Measurements from ENCODE around the gene NEURL3. TPM values are rescaled to one million over a fixed set of nuclear protein-coding genes. Genes with fewer than 3 reads are reported as not detected.

Gene NEURL3
- total RNA-seq, 1 donor from 2014 or later, result not detected

DNA sequence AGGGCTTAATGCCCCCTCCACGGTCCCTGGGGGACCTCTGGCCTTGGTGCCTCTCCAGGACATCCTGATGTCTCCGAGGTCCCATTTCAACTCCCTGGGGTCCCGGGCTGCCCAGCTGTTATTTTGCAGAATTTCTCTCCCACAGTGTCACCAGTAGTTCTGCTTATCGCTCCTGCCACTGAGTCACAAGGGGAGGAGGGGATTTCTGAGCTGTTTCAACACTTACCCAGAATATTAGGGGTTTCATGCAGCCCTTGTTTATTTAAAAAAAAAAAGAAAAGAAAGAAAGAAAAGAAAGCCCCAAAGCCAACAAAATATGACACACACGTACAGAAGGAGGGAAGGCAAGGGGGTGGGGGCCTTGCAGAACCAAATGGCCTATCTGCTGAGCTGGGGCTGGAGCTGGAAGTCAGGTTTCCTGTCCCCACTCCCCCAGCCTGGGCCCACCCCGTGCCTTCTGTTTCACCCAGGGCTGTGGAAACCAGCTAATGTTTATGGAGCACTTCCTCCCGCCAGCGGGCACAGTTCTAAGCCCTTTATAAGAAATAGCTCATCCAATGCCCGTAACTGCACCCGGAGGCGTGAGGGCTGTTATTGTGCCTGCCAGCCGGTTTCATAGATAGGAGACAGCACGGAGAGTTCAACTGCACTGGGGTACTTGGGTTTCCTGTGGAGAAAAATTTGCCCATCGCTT is 23.0 kb upstream of the NEURL3 start:
- no peak for DNase-seq (ENCODE audit: low spot score)
- Mint-ChIP-seq H3K4me1 (ENCODE audit: low read depth) (peaks cover 52% of the 10 kb centered on the region), H3K36me3 (ENCODE audit: low read depth) (no peaks in the 10 kb centered on the region), H3K27ac (ENCODE audit: unreplicated experiment) (peak overlapping the region; percentile 90), H3K9me3 (ENCODE audit: low read depth) (no peaks in the 10 kb centered on the region), H3K4me3 (ENCODE audit: unreplicated experiment) (peak overlapping the region; percentile 59), H3K27me3 (ENCODE audit: low read depth) (peaks cover 14% of the 10 kb centered on the region)
- TF ChIP-seq, protein P1, sequence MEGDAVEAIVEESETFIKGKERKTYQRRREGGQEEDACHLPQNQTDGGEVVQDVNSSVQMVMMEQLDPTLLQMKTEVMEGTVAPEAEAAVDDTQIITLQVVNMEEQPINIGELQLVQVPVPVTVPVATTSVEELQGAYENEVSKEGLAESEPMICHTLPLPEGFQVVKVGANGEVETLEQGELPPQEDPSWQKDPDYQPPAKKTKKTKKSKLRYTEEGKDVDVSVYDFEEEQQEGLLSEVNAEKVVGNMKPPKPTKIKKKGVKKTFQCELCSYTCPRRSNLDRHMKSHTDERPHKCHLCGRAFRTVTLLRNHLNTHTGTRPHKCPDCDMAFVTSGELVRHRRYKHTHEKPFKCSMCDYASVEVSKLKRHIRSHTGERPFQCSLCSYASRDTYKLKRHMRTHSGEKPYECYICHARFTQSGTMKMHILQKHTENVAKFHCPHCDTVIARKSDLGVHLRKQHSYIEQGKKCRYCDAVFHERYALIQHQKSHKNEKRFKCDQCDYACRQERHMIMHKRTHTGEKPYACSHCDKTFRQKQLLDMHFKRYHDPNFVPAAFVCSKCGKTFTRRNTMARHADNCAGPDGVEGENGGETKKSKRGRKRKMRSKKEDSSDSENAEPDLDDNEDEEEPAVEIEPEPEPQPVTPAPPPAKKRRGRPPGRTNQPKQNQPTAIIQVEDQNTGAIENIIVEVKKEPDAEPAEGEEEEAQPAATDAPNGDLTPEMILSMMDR (IDR thresholded peaks at IDR 0.05), result no peak

DNA sequence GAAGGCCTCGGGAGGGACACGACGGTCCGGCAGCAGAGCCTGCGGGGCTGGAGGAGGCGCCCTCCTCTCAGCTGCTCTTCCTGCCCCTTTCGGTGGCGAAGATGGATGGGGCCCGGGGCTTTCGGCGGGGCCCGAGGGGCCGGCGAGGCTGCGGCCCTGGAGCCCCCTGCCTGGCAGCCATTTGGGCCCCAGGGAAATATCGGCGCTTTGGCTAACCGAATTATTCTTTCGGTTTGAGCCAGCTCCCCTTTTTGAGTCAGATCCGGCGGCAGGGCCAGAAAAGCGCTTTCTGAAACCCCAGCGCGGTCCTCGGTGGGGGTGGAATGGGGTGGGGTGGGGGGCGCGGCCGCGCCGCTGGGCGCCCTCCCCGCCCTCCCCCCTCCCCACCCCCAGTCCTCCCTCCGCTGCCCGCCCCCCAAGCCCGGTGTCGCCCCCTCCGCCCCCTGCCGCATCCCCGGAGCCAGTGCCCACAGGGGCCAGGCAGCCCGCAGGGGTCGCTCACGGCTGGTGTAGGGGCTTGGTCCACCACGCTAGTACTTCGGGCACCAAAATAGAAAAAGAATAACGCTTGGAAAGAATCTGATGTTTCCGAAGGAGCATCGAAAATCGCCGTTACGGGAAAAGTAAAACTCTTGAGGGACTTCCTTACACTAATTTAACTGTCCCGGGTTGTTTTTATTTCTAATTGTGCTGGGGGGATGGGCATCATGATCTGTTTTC is 22.3 kb upstream of the NEURL3 start:
- peak overlapping the region; percentile 59 for H3K4me3 Mint-ChIP-seq (ENCODE audit: unreplicated experiment)
- H3K36me3 Mint-ChIP-seq (ENCODE audit: low read depth), result no peaks in the 10 kb centered on the region
- H3K27me3 Mint-ChIP-seq (ENCODE audit: low read depth), result peaks cover 14% of the 10 kb centered on the region
- no peaks in the 10 kb centered on the region for H3K9me3 Mint-ChIP-seq (ENCODE audit: low read depth)
- DNase-seq (ENCODE audit: low spot score), result no peak
- H3K4me1 Mint-ChIP-seq (ENCODE audit: low read depth), result peaks cover 45% of the 10 kb centered on the region
- peak overlapping the region; percentile 90 for H3K27ac Mint-ChIP-seq (ENCODE audit: unreplicated experiment)
- TF ChIP-seq, protein P1 (IDR thresholded peaks at IDR 0.05), result peak; percentile 78

DNA sequence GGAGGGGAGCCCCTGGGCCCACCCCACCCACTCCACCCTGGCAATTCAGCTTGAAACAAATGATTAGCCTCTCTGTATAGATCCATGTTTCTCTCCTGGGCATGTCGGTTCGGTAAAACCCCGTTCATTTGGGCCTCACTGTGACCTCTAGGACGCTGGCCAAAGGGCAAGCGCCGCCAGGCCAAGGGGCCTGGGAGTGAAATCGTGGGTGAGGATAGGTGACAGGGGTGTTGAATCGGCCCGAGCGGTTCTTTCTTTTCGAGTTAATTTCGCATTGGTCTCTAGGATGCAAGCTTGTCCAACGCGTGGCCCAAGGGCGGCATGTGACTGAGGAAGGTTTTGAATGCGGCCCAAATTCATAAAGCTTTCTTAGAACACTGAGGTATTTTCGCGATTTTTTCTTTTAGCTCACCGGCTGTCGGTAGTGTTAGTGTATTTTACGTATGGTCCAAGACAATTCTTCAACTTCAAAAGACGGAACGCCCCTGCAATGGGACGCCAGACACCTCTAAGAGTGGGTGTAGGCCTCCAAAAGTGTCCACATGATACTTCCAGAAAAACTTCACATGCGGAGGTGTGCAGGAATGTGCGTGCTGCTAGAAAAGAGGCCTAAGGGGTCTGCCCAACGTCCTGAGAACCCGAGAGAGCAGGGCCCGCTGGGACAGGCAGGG is 21.6 kb upstream of the NEURL3 start:
- no peak overlapping the region for H3K27ac Mint-ChIP-seq (ENCODE audit: unreplicated experiment)
- H3K4me1 Mint-ChIP-seq (ENCODE audit: low read depth), result peaks cover 38% of the 10 kb centered on the region

DNA sequence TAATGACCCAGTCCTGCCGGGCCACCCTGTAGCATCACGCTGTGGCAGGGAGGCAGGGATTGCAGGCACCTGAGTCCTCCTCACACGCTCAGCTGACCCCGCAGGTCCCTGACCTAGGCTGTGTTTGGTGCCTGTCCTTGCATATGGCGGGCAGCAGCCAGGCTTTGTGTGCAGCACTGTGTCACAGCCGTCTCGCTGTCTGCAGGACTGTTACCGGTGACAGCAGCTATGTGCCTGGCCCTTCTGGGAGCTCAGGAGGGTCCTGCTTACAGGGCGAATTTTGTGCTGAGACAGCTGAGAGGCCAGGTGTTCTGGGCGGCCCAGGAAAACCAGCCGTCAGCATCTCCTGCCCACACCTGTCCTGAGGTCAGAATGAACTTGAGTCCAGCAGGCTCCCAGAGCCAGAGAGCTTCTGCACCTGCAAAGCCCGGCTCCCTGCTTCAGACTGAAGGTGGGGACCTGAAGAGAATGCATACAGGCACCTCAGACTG is 21.0 kb upstream of the NEURL3 start:
- Mint-ChIP-seq H3K36me3 (ENCODE audit: low read depth) (no peaks in the 10 kb centered on the region), H3K4me1 (ENCODE audit: low read depth) (peaks cover 32% of the 10 kb centered on the region), H3K4me3 (ENCODE audit: unreplicated experiment) (no peak overlapping the region), H3K9me3 (ENCODE audit: low read depth) (no peaks in the 10 kb centered on the region), H3K27me3 (ENCODE audit: low read depth) (peaks cover 14% of the 10 kb centered on the region), H3K27ac (ENCODE audit: unreplicated experiment) (no peak overlapping the region)
- TF ChIP-seq, protein P1 (IDR thresholded peaks at IDR 0.05), result no peak
- no peak for DNase-seq (ENCODE audit: low spot score)

More for the DNA sequence above, 21.6 kb upstream of the NEURL3 start:
- TF ChIP-seq, protein P1 (IDR thresholded peaks at IDR 0.05), result no peak
- DNase-seq (ENCODE audit: low spot score), result no peak
- no peaks in the 10 kb centered on the region for H3K9me3 Mint-ChIP-seq (ENCODE audit: low read depth)
- H3K4me3 Mint-ChIP-seq (ENCODE audit: unreplicated experiment), result peak overlapping the region; percentile 42
- no peaks in the 10 kb centered on the region for H3K36me3 Mint-ChIP-seq (ENCODE audit: low read depth)
- H3K27me3 Mint-ChIP-seq (ENCODE audit: low read depth), result peaks cover 14% of the 10 kb centered on the region

DNA sequence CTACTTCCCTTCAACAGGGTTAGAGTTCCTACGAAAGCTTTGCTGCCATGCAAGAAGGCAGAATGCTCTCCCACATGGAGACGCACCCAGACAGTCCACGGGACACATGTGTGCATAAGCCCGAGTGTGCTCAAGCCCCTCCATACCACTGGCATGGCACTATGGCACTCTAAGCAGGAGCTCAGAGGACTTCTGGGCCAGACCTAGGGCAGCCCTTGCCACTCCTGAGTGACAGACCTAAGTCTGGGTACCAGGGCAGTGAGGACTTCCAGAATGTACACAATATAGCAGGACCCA is 20.0 kb upstream of the NEURL3 start:
- no peaks in the 10 kb centered on the region for H3K36me3 Mint-ChIP-seq (ENCODE audit: low read depth)
- H3K9me3 Mint-ChIP-seq (ENCODE audit: low read depth), result no peaks in the 10 kb centered on the region
- no peak for DNase-seq (ENCODE audit: low spot score)
- no peak overlapping the region for H3K4me3 Mint-ChIP-seq (ENCODE audit: unreplicated experiment)
- TF ChIP-seq, protein P1 (IDR thresholded peaks at IDR 0.05), result no peak
- peaks cover 25% of the 10 kb centered on the region for H3K4me1 Mint-ChIP-seq (ENCODE audit: low read depth)
- H3K27ac Mint-ChIP-seq (ENCODE audit: unreplicated experiment), result no peak overlapping the region
- H3K27me3 Mint-ChIP-seq (ENCODE audit: low read depth), result peaks cover 14% of the 10 kb centered on the region

Data from chondrocyte (in vitro differentiated cells).